A549 treated with DMSO at 1 μM for 4 hours (cell line): ENCODE measurements around the gene TPI1. TPM values are rescaled to one million over a fixed set of nuclear protein-coding genes. Genes with fewer than 3 reads are reported as not detected.

Source experiments
- total RNA-seq: library from RNA; stranded (reverse); fragments of 200-300 nt; extraction: Qiagen RNA extraction; gene quantifications from 5 replicates; pipeline ENCODE4 v1.2.3, GENCODE V29; 2022; ENCODE audit warnings: low read depth

TPI1 gene
- 1,539 to 1,667 TPM (median 1,622 TPM) in 5 replicates for total RNA-seq

DNA sequence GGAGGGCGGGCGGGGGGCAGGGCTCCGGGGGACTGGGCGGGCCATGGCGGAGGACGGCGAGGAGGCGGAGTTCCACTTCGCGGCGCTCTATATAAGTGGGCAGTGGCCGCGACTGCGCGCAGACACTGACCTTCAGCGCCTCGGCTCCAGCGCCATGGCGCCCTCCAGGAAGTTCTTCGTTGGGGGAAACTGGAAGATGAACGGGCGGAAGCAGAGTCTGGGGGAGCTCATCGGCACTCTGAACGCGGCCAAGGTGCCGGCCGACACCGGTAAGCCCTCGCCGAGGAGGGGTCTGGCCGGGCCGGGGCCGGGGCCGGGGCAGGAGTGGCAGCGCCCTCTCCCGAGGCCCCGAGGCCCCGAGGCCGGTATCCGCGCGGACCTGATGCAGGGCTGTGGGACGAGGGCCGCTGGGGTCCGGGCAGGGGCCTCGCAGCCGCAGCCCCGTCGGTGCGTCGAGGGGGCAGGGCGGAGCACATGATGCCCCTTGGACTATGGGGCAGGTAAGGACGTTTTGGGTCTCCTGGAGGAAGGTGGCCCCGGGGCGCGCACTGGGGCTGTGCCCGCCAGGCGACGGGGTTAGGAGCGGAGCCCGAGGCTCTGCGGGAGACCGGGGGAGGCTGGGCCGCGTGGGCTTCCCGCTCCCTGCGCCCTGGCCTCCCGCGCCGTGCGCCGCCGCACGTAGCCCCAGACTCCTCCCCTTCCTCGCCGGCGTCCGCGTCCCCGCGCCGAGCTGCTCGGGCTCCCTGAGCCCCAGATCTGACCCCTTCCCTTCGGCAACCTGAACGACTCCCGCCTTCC is at the start of gene TPI1:
TPI1 (plus strand) TSS at position 119 of the 798 bp plus-strand sequence; CDS start at position 155, 36 bp downstream.

DNA sequence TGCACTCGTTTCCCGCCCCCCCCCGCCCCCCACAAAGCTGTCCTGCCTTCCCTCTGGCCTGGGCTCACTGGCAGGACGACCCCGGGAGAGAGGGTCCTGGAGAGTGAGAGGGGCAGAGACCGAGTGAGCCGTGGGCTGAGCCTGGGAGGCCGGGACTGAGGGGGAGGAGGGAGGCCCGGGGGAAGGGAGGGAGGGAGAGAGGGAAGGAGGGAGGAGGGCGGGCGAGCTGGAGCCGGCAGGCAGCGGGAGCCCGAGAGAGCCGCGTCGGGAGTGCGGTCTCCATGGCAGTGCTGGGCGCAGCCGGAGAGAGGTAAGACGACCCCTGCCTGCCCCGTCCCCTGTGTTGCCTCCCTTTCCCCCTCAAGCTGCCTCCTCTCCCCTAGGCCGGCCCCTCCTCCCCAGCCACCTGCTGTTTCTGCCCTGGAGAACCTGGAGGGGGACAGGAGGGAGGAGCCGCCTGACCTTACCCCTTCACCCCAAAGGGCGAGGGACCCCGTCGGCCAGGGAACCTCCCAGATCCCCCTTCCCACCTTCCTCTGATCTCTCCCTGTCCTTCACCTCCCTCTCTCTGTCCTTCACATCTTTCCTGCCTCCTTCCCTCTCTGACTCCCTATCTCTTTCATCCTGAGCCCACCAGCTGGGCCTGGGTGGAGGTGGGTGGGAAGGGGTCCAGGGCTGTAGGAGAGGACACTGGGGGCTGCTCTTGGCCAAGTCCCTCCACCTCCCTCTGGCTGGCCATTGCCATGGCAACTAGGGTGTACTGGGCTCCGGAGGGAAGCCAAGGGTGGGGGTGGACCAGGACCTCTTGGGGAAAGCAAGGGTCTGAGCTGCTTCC is 45.5 kb upstream of the TPI1 start, which contains the start of gene GPR162:
GPR162 (plus strand) TSS at position 231 of the 835 bp plus-strand sequence. CDS start 2,078 bp downstream, outside the sequence.

DNA sequence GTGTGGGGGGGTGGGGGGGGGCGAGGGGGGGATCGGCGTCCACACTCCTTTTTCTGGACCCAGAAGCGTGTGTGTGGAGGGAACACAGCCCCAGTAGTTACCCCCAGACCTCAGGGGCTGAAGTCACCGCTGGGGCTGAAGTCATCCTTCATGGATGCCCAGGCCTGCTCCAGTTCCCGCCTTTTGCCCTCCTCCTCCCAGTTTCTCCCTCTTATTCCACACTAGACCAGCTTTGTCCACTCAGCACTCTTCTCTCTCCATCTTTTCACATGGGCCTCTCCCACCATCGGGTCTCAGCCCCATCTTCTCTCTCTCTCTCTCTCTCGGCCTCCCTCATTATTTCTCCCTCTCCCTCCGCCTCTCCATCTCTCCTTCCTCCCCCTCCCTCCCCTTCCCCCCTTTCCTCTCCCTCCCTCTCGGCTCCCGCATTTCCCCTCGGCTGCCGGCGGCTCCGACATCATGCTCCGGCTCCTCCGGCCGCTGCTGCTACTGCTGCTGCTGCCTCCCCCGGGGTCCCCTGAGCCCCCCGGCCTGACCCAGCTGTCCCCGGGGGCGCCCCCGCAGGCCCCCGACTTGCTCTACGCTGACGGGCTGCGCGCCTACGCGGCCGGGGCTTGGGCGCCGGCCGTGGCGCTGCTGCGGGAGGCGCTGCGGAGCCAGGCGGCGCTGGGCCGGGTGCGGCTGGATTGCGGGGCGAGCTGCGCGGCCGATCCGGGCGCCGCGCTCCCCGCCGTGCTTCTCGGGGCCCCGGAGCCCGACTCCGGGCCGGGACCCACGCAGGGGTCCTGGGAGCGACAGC is 39.1 kb upstream of the TPI1 start, which contains the start of gene P3H3:
P3H3 (plus strand) TSS at position 426 of the 799 bp plus-strand sequence; CDS start at position 460, 34 bp downstream.

DNA sequence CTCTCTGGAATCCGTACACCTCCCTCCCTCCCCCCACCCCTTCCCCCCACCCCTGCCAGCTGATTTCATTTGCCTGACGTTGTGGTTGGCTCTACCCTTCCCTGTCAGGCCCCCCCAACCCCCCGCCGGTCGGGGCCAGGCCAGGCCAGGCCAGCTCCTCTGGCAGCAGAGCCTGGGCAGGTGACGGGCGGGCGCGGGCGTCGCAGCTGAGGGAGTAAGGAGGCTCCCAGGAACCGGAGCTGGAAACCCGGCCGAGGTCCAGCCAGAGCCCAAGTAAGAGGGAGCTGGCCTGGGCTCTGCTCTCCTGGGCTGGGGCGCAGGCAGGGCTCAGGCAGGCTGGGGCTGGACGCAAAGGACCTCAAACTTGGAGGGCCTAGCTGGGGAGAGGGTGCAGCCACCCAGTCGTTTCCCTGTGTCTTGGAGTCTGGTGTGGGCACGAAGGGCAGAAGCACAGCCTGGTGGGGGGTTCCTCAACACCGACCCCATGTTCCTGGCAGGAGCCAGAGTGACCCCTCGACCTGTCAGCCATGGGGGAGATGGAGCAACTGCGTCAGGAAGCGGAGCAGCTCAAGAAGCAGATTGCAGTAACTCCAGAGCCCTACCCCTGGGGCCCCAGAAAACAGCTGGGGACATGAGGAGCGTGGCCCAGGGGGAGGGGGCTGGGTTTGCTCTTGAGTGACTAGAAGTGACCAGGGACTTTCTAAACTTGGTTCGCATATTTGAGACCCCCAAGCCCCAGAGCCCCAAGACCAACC is 26.4 kb upstream of the TPI1 start, which contains the start of gene GNB3:
GNB3 (plus strand) TSS at position 165 of the 755 bp plus-strand sequence; CDS start at position 528, 363 bp downstream.

DNA sequence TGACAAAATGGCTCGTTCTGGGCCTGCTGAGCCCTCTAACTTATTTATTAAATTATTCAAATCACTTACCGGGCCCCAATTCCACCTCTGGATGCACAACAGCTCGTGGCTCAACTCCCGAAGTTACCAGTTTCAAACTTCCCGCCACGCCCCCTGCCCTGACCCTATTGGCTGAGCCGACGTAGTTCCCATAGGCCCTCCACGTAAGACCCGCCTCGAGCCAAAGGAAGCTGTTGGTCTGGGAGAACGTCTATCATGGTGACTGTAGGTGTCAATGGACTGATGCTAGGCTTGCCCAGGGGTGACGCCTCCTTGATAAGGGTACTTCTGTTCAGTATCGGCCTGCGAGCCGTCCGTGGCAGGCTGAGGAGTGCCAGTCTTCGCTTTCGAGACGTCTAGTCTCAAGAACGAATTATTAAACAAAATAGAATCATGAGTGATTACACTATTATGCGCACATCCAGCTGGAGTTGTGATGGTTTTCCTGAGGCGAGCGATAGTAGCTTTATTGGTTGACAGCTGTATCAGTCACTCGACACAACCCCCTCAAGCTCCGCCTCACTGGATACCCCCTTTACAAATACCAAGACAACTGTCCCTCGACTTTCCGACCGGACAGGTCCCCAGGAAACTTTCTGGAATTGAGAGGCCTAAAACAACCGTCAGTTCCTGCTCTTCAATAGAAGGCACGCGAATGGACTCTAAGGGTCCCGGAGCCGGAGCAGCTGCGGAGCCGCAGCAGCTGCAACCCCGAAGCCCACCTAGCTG is 16.0 kb upstream of the TPI1 start, which contains the start of gene CDCA3:
CDCA3 (minus strand) TSS at position 134 of the 768 bp plus-strand sequence. CDS start 334 bp downstream, outside the sequence.

DNA sequence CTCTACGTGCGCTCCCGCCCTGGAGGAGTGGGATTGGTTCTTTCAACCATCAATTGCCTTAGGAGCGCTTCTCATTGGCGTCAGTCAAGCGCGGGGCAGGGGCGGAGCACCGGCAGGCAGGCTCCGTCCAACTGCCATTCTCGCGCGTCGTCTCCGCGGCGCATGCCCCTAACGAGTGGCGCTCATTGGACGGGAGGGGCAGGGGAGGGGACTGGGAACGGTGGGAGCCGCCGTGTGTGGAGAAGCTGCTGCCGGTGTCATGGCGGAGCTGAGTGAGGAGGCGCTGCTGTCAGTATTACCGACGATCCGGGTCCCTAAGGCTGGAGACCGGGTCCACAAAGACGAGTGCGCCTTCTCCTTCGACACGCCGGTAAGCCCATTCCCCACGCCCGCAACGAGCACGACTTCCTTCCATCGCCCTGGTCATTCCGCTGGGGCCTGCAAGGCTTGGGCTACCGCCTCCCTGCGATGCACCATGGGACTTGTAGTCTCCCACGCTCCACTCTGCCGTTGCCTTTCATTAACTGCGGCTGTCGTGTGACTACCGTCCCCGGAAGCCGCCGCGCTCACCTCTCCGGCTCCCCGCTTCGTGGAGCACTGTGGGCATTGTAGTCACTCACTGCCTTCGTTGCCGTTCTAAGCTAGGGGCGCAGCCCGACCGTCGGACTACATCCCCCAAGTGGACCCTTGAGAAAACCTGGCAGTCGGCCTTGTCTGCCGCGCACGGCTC is 15.2 kb upstream of the TPI1 start, which contains the start of gene USP5:
USP5 (plus strand) TSS at position 230 of the 730 bp plus-strand sequence; CDS start at position 260, 30 bp downstream.

DNA sequence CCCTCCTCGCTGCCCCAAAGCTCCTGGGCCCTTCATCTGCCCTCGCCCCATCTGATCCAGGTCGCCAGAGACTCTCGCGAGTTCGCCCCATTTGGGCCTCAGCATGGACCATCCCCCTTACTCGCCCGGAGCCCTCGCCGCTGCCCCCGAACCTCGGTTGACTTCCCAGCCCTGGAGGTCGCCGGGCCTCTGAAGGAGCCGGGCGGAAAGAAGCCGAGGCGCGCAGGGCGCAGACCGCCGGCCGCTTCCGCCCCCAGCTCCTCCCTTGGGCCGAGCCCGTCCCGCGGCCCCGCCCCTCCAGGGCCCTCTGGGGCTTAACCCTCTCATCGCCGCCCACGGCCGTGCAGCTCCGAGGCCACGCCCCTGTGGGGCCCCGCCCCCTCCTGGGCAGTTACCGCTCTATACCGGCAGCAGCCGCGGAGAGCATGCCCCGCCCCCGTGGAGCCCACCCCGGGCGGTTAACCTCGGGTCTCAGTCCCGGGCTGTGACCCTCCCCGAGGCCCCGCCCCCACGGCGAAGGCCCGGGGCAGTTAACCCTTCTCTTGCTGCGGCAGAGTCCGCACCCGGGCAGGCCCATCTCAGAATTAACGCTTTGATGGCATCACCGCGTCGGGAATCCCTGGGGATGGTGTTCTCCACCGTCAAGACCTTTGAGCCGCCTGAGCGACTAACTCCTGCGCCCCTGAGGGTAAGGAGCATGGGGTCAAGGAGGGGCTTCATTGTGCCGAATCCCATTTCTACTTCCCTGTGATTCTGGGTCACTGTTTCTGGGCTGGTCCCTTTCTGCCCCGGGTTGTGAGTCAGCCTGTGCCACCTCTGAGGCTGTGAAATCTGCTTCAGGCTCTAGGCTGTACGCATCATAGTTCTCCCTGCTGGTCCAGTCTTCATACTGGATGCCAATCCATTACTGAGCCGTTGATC is 6.0 kb downstream of the TPI1 start, which contains the start of gene SPSB2:
SPSB2 (minus strand) TSS at position 210 of the 921 bp plus-strand sequence. CDS start 402 bp downstream, outside the sequence.

DNA sequence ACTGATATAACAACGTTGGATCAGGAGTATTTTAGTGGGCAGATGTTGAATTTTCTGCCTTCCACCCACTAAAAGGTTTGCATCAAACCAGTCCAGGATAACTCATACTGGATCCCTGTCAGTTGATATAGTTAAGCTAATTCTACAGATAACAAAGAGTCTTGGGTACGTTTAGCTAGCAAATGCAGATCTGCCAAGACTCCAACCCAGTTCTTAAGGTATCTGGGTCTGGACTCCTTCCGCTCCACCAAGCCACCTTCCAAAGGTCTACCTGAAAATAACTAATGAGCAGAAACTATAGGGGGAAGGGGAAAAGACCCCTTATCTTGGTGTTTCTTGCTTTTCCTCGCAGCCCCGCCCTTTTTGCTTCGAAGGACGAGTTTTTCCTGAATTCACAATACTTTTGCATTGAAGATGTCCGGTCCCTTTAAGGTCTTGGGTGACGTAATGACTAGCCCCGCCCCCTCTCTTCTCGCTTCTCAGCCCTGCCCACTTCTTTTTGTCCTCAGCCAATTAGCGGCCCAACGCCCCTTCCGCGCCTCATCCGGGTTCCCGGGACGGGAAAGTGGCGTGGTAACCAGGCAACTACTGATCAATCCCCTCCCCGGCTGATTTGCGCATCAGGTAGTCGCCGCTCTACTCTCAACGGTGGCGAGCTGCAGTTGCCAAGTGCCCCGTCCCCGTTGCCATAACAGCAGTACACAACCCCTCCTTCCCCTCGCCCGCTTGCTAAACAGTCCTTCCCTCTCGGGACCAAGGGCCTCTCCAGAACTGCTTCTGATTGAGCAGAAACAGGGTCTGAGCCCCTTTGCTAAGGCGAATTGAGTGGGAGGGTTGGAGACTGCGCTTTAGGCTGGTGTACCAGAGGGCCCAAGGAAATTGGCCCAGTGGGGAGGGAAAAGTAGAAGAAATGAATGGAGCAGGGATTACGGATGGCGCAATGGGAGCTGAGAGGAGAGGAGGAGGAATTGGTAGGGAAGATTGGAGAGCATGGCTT is 37.2 kb downstream of the TPI1 start, which contains the start of gene LRRC23:
LRRC23 (plus strand) TSS at position 543 of the 997 bp plus-strand sequence. CDS start 812 bp downstream, outside the sequence.

DNA sequence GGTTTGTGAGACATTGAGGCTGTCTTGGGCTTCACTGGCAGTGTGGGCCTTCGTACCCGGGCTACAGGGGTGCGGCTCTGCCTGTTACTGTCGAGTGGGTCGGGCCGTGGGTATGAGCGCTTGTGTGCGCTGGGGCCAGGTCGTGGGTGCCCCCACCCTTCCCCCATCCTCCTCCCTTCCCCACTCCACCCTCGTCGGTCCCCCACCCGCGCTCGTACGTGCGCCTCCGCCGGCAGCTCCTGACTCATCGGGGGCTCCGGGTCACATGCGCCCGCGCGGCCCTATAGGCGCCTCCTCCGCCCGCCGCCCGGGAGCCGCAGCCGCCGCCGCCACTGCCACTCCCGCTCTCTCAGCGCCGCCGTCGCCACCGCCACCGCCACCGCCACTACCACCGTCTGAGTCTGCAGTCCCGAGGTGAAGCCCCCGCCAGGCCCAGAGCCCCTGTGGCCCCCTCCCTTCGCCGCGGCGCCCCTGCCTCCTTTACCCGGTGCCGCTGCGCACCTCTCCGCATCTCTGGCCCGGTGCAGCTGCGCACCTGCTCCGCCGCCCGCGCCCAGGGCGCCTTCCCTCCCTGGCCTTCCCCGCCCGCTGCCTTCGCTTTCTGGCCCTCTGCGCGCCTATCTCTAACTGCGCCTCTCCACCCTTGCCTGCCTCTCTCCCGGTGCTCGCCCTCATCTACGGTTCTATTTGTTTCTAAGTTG is 47.1 kb downstream of the TPI1 start, which contains the start of gene ENO2:
ENO2 (plus strand) TSS at position 335 of the 701 bp plus-strand sequence. CDS start 1,253 bp downstream, outside the sequence.

Other genes with a start within 250 kb of the TPI1 start
- 0.38 to 0.71 TPM (median 0.53 TPM) in 5 replicates for gene LPAR5, start 231.6 kb upstream of the TPI1 start, total RNA-seq
- gene ACRBP, start 220.1 kb upstream of the TPI1 start, total RNA-seq = 0.21 to 0.34 TPM (median 0.23 TPM) in 3 of 5 replicates, not detected in the others
- gene ING4, start 204.4 kb upstream of the TPI1 start, total RNA-seq = 13.5 to 18.2 TPM (median 15.7 TPM) in 5 replicates
- 55.6 to 67.7 TPM (median 63.0 TPM) in 5 replicates for gene ZNF384, start 178.2 kb upstream of the TPI1 start, total RNA-seq
- gene PIANP, start 166.7 kb upstream of the TPI1 start, total RNA-seq = 0.58 to 1.6 TPM (median 0.96 TPM) in 5 replicates
- 53.3 to 61.0 TPM (median 56.5 TPM) in 5 replicates for gene COPS7A, start 143.5 kb upstream of the TPI1 start, total RNA-seq
- gene MLF2, start 114.4 kb upstream of the TPI1 start, total RNA-seq = 275 to 309 TPM (median 292 TPM) in 5 replicates
- 682 to 907 TPM (median 824 TPM) in 5 replicates for gene PTMS, start 101.2 kb upstream of the TPI1 start, total RNA-seq
- 0.47 to 2.2 TPM (median 1.4 TPM) in 5 replicates for gene LAG3, start 95.0 kb upstream of the TPI1 start, total RNA-seq
- gene CD4, start 78.0 kb upstream of the TPI1 start, total RNA-seq = not detected in 5 replicates
- 0.39 to 0.93 TPM (median 0.47 TPM) in 5 replicates for gene GPR162, start 45.7 kb upstream of the TPI1 start, total RNA-seq
- 24.8 to 31.7 TPM (median 26.6 TPM) in 5 replicates for gene P3H3, start 39.1 kb upstream of the TPI1 start, total RNA-seq
- 1.9 to 2.8 TPM (median 1.9 TPM) in 5 replicates for gene GNB3, start 26.6 kb upstream of the TPI1 start, total RNA-seq
- gene CDCA3, start 16.2 kb upstream of the TPI1 start, total RNA-seq = 76.1 to 88.0 TPM (median 79.3 TPM) in 5 replicates
- 77.5 to 93.5 TPM (median 87.6 TPM) in 5 replicates for gene USP5, start 15.4 kb upstream of the TPI1 start, total RNA-seq
- gene SPSB2, start 5.8 kb downstream of the TPI1 start, total RNA-seq = 18.3 to 23.2 TPM (median 21.4 TPM) in 5 replicates
- 15.5 to 18.7 TPM (median 18.1 TPM) in 5 replicates for gene LRRC23, start 37.3 kb downstream of the TPI1 start, total RNA-seq
- gene ENO2, start 47.0 kb downstream of the TPI1 start, total RNA-seq = 37.1 to 44.4 TPM (median 42.7 TPM) in 5 replicates
- 49.8 to 82.1 TPM (median 68.2 TPM) in 5 replicates for gene ATN1, start 60.4 kb downstream of the TPI1 start, total RNA-seq
- gene RNU7-1, start 76.3 kb downstream of the TPI1 start, total RNA-seq = not detected in 5 replicates
- 274 to 300 TPM (median 288 TPM) in 5 replicates for gene C12orf57, start 76.5 kb downstream of the TPI1 start, total RNA-seq
- 7.6 to 14.4 TPM (median 10.8 TPM) in 5 replicates for gene PTPN6, start 83.8 kb downstream of the TPI1 start, total RNA-seq
- gene PHB2, start 103.1 kb downstream of the TPI1 start, total RNA-seq = 313 to 344 TPM (median 323 TPM) in 5 replicates
- gene EMG1, start 103.4 kb downstream of the TPI1 start, total RNA-seq = 62.4 to 70.8 TPM (median 65.4 TPM) in 5 replicates
- 26.9 to 31.8 TPM (median 30.4 TPM) in 5 replicates for gene LPCAT3, start 150.9 kb downstream of the TPI1 start, total RNA-seq
- 38.6 to 61.7 TPM (median 42.5 TPM) in 5 replicates for gene C1S, start 193.2 kb downstream of the TPI1 start, total RNA-seq
- 24.1 to 46.2 TPM (median 28.9 TPM) in 5 replicates for gene C1R, start 224.9 kb downstream of the TPI1 start, total RNA-seq
- gene C1RL, start 241.7 kb downstream of the TPI1 start, total RNA-seq = 9.6 to 14.0 TPM (median 12.0 TPM) in 5 replicates